ENCODE data around the gene BCAR3.
A peak's percentile ranks its signal among the peaks of the same experiment; 100 is the strongest.

The BCAR3 gene

DNA sequence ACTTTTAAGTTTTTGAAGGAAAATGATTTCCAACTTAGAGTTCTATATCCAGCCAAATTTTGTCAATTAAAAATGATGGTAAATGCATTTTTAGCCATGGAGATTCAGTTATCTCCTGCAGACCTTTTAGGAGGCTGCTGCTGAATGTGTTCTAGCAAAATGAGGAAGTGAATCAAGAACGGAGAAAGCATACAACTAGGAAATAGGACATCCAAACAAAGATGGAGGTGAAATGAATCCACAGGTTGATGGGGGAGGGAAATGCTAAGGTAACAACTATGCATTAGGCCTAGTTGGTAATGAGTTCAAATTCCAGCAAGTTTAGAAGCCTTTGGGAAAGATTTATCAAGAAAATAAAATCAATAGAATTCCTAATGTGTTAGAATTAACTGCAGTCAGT is 153.2 kb downstream of the BCAR3 start:
- no peak overlapping the region for H3K27ac ChIP-seq

GRCh38 chr1:93526431-93526830 is 155.2 kb downstream of the BCAR3 start:
- DNase-seq (ENCODE audit: low read depth, low spot score): no peak
- H3K27ac ChIP-seq: no peak overlapping the region

More for the DNA sequence above, 153.2 kb downstream of the BCAR3 start:
- DNase-seq (ENCODE audit: low read depth, low spot score): no peak

DNA sequence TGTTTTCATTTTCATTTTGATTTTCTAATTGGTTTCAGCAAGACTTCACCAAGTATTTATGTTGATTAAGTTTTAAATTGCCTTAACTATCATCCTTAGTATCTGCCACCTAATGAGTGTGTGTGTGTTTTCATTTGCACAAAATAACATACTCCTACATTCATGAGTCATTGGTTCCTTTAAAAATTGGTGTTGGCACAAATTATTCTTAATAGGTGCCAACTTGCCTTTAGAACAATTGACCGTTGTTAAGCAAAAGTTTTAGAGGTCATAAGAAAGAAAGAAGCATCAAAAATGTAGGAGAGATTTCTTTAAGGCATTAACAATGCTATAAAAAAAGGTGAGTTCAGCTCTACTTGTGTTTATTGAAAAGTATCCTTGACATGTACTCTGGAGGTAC is 156.2 kb downstream of the BCAR3 start:
- DNase-seq (ENCODE audit: low read depth, low spot score): no peak
- no peak overlapping the region for H3K27ac ChIP-seq

DNA sequence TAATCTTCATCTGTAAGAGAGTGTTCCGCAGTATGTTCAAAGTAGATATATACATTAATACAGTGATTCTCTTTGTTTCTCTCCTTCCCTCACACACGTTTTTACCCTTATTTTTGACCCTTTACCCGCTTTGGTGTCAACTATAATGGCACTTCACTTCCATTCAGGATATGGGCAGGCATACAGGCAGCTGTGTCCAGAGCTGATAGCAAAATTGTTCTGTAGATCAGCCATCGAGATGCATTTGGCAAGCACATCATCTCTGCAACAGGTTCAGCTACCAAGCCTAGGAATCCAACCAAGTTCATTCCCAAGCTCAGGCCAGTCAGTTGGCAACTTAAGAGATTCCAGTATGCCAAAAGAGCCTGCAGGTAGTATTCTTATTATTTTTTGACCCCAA is 158.9 kb downstream of the BCAR3 start:
- no peak for DNase-seq (ENCODE audit: low read depth, low spot score)
- H3K27ac ChIP-seq: no peak overlapping the region

DNA sequence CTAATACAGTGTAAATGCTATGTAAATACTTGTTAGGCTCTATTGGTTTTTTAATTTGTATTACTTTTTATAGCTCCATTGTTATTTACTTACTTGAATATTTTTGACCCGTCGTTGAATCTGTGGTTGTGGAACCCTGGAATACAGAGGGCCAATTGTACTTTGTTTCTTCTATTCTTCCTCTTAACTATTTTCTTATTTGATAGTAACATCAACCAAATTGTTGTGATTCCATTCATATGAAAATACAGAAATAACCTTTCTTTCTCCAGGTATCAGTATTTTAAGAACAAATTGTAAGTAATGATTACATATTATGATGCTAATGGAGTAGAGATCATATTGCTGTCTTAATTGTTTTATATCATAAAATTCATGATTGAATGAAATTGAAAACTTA is 160.0 kb downstream of the BCAR3 start:
- DNase-seq (ENCODE audit: low read depth, low spot score): no peak
- H3K27ac ChIP-seq: no peak overlapping the region

GRCh38 chr1:93519199-93519829 is 162.3 kb downstream of the BCAR3 start:
- H3K27ac ChIP-seq: peak overlapping the region; percentile 65
- DNase-seq (ENCODE audit: low read depth, low spot score): peak; percentile 68

DNA sequence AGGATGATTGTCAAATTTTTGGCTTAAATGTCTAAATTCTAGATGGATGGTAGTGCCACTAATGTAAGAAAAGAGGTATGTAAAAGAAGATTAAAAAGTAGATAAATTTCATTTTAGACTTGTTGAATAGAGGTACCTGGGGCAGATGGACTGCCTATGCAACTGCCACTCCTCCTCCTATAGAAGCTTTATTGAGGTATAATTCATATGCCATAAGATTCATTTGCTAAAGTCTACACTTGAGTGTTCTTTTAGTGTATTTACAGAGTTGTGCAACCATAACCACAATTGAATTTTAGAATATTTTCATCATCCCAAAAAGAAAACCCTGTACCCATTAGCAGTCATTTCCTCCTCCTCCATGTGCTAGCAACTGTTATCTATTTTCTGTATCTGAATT is 163.1 kb downstream of the BCAR3 start:
- DNase-seq (ENCODE audit: low read depth, low spot score): no peak
- peak overlapping the region; percentile 65 for H3K27ac ChIP-seq

GRCh38 chr1:93516164-93516563 is 165.5 kb downstream of the BCAR3 start:
- DNase-seq (ENCODE audit: low read depth, low spot score): no peak
- no peak overlapping the region for H3K27ac ChIP-seq
